ENCODE results near the gene RTKN.
"Not testable (repeated sequence)": the region's sequence is repeated elsewhere in the genome, so short reads cannot be mapped to it uniquely, and the experiment has no call there.

RTKN gene

GRCh38 chr2:74461187-74462053 is 19.7 kb upstream of the RTKN start:
- DNase-seq (ENCODE audit: low read depth, low spot score), result no peak
- H3K27ac ChIP-seq, result no peak overlapping the region

DNA sequence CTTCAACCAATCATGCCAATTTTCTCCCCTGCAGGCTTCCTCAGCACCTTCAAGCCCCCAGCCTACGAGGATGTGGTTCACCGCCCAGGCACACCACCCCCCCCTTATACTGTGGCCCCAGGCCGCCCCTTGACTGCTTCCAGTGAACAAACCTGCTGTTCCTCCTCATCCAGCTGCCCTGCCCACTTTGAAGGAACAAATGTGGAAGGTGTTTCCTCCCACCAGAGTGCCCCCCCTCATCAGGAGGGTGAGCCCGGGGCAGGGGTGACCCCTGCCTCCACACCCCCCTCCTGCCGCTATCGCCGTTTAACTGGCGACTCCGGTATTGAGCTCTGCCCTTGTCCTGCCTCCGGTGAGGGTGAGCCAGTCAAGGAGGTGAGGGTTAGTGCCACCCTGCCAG is 18.4 kb upstream of the RTKN start:
- DNase-seq (ENCODE audit: low read depth, low spot score); H3K27ac ChIP-seq: not testable (repeated sequence)

GRCh38 chr2:74459503-74460118 is 17.9 kb upstream of the RTKN start:
- not testable (repeated sequence) for DNase-seq (ENCODE audit: low read depth, low spot score); H3K27ac ChIP-seq

DNA sequence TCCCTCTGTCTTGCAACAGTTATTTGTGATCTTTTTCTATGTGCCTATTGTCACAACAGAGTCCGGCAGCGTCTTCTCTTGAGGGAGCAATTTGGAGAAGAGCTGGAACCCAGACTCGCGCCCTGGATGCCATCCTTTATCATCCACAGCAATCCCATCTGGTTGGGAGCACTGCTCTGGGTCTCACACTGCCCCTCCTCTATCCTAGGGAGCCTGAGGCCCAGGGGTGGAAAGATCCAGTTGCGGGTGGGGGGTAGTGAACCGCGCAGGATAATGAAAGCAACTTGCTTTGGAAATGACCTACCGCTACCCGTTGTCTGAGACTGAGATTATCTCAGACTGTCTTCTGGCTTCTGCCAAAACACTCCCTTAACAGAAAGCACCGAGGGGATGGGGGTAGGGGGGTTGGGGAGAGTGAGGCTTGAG is 17.2 kb upstream of the RTKN start:
- peak overlapping the region; percentile 92 for H3K27ac ChIP-seq

GRCh38 chr2:74458132-74458937 is 16.6 kb upstream of the RTKN start, which contains the start of gene WBP1:
Gene WBP1, plus strand, starts transcription at chr2:74458438. Its CDS starts 165 bp downstream, at chr2:74458603.
- H3K27ac ChIP-seq, result peak within 1 kb of the TSS; percentile 92
- peak; percentile 100 for DNase-seq (ENCODE audit: low read depth, low spot score)

More for the DNA sequence above, 17.2 kb upstream of the RTKN start:
- no peak for DNase-seq (ENCODE audit: low read depth, low spot score)

GRCh38 chr2:74457549-74458131 is 15.9 kb upstream of the RTKN start:
- peak overlapping the region; percentile 92 for H3K27ac ChIP-seq
- no peak for DNase-seq (ENCODE audit: low read depth, low spot score)

- H3K27ac ChIP-seq, result peak overlapping the region; percentile 92
- no peak for DNase-seq (ENCODE audit: low read depth, low spot score)
Measured at GRCh38 chr2:74457129-74457548, 15.4 kb upstream of the RTKN start.

- H3K27ac ChIP-seq, result peak within 1 kb of the TSS; percentile 44
- peak; percentile 96 for DNase-seq (ENCODE audit: low read depth, low spot score)
Measured at GRCh38 chr2:74454654-74455511, 13.1 kb upstream of the RTKN start, which contains the start of gene INO80B. Gene INO80B, plus strand, starts transcription at chr2:74455087. Its CDS starts 30 bp downstream, at chr2:74455117.

DNA sequence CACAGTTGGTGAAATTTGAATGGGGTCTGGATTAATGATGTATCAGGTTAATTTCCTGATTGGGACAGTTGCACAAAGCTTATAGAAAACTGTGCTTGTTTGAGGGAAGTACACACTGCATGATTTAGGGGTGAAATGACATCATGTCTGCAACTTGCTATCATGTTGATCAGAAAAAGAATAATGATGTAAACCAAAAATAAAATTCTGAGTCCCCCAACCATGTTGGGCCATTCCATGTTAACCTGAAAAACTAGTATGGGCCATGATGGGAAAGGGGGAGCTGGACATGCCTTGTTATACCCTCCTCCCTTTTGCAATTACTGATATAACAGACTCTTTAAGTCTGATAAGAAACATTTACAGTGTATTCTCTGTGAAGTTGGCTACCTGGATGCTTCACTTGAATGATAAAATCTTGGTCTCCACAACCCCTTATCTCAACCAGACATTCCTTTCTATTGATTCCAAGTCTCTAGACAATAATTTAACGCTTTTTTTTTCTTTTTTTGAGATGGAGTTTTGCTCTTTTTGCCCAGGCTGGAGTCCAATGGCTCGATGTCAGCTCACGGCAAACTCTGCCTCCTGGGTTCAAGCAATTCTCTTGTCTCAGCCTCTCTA is 8.9 kb upstream of the RTKN start:
- H3K27ac ChIP-seq, result no peak overlapping the region
- DNase-seq (ENCODE audit: low read depth, low spot score), result no peak

- no peak overlapping the region for H3K27ac ChIP-seq
- no peak for DNase-seq (ENCODE audit: low read depth, low spot score)
Measured at GRCh38 chr2:74448771-74449170, 7.0 kb upstream of the RTKN start.

GRCh38 chr2:74447230-74447999 is 5.7 kb upstream of the RTKN start:
- no peak for DNase-seq (ENCODE audit: low read depth, low spot score)
- H3K27ac ChIP-seq, result no peak overlapping the region

DNA sequence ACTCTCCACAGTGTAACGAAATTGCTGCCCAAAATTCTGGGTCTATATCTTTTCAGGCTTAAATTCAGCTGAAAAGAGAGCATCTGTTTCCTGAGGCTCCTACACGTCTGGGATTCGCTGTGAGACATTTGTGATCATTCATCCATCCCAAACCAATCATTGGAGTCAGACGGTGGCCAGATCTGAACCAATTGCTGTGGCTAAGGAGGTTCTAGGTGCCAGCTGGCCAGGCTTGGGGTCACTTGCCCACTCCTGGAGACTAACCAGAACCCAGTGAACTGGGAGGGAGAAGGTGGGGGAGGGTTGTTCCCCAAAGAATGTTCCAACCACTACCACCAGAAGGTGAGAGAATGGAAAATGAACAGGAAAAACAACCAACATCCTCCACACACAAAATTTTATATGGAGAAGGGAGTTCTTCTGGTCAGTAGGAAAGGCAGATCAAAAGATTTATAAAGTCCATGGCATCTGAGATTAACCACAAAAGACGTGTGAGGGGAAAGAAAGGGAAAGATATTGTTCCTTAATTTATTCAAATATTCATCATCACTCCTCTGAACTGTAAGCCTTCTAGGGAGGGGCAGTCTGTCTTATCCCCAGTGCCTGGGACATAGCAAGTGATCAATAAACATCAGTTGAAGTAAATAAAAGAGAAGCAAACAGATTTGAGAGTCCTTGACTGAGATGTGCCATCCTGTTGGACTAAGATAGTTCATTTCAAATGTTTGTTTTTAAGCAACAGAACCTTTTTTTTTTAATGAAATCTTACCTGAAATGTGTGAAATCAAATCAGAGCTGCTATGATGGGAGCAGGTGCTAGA is 3.0 kb upstream of the RTKN start:
- H3K27ac ChIP-seq, result no peak overlapping the region
- DNase-seq (ENCODE audit: low read depth, low spot score), result no peak

- peak overlapping the region; percentile 96 for H3K27ac ChIP-seq
- not testable (repeated sequence) for DNase-seq (ENCODE audit: low read depth, low spot score)
Measured at GRCh38 chr2:74442483-74443297, 953 bp upstream of the RTKN start.

- peak overlapping the region; percentile 96 for H3K27ac ChIP-seq
- DNase-seq (ENCODE audit: low read depth, low spot score), result no peak
Measured at GRCh38 chr2:74441170-74441689, 507 bp downstream of the RTKN start.

GRCh38 chr2:74440378-74441169 is 1.2 kb downstream of the RTKN start:
- peak overlapping the region; percentile 96 for H3K27ac ChIP-seq
- DNase-seq (ENCODE audit: low read depth, low spot score), result no peak
